Measurements from ENCODE around the gene JCHAIN.
"Not testable (repeated sequence)": the region's sequence is repeated elsewhere in the genome, so short reads cannot be mapped to it uniquely, and the experiment has no call there.

The JCHAIN gene
- total RNA-seq, result 5.1 to 27.6 reads per million in 2 donors

GRCh38 chr4:70666369-70666768 is at the start of gene JCHAIN:
Gene JCHAIN, minus strand, starts transcription at chr4:70666508. Its CDS starts 18 bp downstream, at chr4:70666490.
- DNase-seq, result no peak

- DNase-seq, result no peak
Measured at GRCh38 chr4:70715097-70715496, 48.8 kb upstream of the JCHAIN start.

GRCh38 chr4:70714079-70714887 is 48.0 kb upstream of the JCHAIN start:
- no peak for DNase-seq

DNA sequence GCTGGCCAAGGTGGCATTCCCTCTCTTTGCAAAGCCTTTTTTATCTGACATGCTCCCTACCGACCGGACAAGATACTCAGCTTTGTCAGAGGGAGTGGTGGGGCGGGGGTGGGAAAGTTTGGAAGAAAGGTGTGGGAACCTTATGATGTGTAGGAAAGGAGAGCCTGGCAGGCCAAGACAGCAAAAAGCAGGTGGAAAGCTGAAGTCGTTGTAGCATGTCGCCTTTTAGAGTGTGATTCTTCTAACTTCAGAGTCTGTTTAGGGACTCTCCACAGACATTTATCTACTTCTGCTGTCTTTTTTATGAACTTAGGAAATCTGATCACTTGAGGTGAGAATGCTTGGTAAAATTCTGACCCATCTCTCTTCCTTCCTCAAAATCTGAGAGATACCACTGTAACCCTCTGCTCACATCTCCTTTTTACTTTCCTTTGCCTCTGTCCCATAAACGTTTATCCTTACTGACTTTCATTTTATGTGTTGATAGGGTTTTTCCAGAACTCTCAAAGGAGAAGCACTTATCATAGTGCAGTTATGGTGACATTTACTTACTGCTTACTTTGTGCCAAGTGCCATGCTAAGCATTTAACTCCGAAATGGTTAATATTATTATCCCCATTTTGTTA is 47.3 kb upstream of the JCHAIN start:
- no peak for DNase-seq

GRCh38 chr4:70712604-70713452 is 46.5 kb upstream of the JCHAIN start:
- DNase-seq, result no peak

GRCh38 chr4:70712150-70712549 is 45.8 kb upstream of the JCHAIN start:
- DNase-seq, result no peak

GRCh38 chr4:70711599-70711998 is 45.3 kb upstream of the JCHAIN start:
- DNase-seq, result no peak

DNA sequence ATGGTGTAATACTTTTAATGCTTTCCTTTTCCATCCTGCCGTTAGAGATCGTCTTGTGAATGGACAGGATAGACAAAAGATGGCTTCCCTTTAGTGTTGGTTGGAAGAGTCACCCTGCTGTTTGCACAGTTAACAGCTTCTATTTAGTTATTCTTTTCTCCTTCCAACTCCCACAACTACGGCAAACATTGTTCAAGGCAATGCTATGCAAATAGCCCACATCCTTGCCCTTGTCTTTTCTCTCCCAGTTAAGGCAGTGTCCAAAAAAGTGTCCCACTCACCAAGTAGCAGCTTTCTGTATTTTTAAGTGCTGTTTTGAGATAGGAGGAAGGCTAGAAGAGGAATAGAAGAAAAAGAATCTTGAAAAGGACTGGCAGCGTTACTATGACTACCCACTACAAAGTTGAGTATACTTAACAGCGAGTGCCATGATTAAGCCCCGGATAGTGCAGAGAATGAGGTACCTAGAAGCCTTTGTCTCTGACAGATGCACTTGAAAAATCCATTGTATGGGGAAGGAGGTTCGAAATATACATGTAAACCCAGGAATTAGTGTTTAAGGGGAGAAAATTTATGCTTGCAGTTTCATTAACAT is 43.4 kb upstream of the JCHAIN start:
- DNase-seq, result no peak

GRCh38 chr4:70706516-70706915 is 40.2 kb upstream of the JCHAIN start:
- DNase-seq, result no peak

- no peak for DNase-seq
Measured at GRCh38 chr4:70706044-70706461, 39.7 kb upstream of the JCHAIN start.

DNA sequence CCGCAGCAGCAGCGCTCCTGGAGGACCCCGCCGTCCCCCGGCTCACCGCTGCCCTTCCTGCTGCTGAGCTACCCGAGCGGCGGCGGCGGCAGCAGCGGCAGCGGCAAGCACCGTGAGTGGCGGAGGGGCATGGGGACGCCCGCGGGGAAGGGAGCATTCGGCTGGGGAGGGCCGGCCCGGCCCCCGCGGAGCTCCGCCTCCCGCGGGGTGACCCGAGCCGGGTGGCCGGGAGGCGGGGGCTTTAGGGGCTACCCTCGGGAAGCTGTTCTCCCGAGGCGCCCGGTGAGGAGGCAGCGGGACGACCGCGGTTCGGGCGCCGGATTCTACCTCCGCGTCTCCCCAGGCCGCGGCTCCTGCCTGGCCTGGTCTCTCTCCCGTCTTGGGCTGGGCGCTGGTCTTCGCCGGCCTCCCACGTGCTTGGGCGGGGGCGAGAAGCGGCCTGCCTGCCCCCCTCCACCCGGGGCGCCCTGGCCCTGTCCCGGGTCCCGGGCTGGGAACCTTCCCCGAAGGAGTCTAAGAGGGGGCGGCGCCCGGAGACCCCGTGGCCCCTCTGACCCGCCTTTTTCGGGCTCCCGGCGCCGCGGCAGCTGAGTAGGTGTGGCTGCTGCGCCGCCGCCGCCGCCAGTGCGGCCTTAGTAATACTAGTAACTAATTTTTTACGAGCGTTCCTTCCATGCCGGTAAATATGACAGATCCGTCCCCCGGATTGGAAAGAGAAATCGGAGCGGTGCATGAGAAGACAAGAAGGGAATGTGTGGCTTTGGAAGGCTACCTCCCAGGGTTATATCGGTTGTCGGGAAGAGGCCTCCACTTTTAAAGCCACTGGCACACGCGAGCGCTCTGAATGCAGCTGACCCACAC is 39.1 kb upstream of the JCHAIN start:
- DNase-seq, result peak; percentile 63

- DNase-seq, result no peak
Measured at GRCh38 chr4:70704931-70705182, 38.5 kb upstream of the JCHAIN start.

DNA sequence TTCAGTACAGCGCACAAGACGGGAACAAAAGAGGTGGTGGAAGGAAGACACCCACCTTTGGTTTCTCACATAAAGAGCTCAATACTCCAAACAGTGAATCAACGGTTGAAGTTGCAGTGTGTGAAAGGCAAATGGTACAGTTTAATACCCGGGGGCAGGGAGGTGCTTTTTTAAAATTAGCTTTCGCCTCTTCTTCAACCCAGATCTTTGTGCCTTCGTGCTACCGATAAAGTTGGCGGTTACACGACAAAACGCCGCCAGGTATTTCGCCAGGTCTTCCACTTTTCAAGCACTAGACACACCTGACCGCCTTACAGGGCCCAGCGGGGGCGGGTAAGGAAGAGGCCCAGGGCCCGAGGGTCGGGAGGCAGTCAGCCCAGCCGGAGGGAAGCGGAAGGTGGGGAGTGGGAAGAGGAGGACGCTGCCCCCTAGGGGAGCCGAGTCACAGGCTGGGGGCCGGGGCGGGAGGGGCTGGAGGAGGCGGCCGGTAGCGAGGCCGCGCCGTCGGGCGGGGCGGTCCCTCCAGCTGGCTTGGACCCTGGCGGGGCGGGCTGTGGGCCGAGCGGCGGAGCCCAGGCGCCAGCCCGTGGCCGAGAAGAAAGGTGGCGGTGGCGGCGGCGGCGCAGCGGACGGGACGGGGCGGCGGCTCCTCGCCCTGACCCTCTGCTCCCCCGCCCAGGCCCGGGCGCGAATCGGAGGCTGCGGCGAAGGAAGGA is 38.1 kb upstream of the JCHAIN start:
- DNase-seq, result peak; percentile 52

- no peak for DNase-seq
Measured at GRCh38 chr4:70703619-70704214, 37.4 kb upstream of the JCHAIN start.

- DNase-seq, result not testable (repeated sequence)
Measured at GRCh38 chr4:70702592-70702991, 36.3 kb upstream of the JCHAIN start.

- no peak for DNase-seq
Measured at GRCh38 chr4:70701271-70701670, 35.0 kb upstream of the JCHAIN start.

DNA sequence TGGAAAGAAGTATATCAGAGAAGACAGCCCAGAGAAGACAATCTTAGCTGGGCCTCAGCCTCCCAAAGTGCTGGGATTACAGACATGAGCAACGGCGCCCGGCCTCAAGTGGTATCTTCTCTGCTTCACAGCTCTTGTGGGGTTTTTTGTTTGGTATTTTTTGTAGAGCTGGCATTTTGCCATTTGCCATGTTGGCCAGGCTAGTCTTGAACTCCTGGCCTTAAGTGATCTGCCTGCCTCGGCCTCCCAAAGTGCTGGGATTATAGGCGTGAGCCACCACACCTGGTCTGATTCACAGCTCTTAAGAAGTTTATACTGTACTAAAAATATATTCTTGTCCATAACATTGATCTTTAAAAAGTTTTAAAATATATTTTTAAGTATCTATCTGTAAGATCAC is 34.4 kb upstream of the JCHAIN start:
- DNase-seq, result no peak

GRCh38 chr4:70698435-70698834 is 32.1 kb upstream of the JCHAIN start:
- not testable (repeated sequence) for DNase-seq

DNA sequence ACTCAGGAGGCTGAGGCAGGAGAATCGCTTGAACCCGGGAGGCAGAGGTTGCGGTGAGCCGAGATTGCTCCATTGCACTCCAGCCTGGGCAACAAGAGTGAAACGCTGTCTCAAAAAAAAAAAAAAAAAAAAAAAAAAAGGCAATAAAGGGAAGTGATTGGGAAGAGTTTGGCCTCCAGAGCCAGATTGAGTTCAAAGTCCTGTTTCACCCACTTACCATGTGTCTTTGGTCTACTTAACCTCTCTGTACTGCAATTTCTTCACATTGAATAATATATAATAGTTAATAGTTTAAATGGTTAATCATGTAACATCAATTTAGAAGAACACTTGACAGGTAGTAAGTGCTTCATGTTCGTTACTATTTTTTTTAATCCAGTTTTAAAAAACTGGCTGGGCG is 28.3 kb upstream of the JCHAIN start:
- DNase-seq, result not testable (repeated sequence)

DNA sequence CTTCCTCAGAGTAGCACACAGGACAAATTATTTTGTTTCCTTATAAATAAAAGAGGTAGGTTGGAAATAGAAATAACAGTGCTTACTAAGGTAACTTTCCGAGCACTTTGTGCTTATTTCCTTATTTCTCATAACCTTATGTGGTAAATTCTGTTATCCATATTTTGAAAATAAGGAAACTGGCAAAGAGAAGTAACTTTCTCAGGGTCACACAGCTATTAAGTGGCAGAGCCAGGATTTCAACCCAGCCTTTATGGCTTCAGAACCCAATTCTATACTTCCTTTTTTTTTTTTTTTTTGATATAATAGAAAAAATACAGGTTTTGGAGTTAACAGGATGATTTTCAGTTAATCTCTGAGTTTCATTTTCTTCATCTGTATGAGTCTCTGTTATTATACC is 25.4 kb upstream of the JCHAIN start:
- DNase-seq, result no peak

GRCh38 chr4:70688795-70689231 is 22.5 kb upstream of the JCHAIN start:
- DNase-seq, result no peak

Measured in activated gamma-delta T cell (primary cell).